Neural cell (in vitro differentiated cells): ENCODE measurements around the gene MIER1. TPM values are rescaled to one million over a fixed set of nuclear protein-coding genes. Genes with fewer than 3 reads are reported as not detected.

Experiments used
- H2AFZ ChIP-seq: fragments of 200-600, 300-800 bp; sonication (generic), shearing (Covaris generic); 2 replicates; pipeline ENCODE4 v1.6.0; 2014; ENCODE audit warnings: low read depth, mild to moderate bottlenecking, antibody characterized with exemption, low read length, moderate library complexity
- H3F3A ChIP-seq: fragments of 200-600 bp; shearing (Covaris generic); 2 replicates; pipeline ENCODE4 v1.6.1; 2016; ENCODE audit warnings: mild to moderate bottlenecking, moderate library complexity, mixed read lengths, antibody characterized with exemption, low read length; ENCODE audit not compliant: insufficient read depth, poor library complexity, severe bottlenecking
- H3K27ac ChIP-seq: fragments of 200-600, 300-800 bp; sonication (generic), shearing (Covaris generic); 2 replicates; pipeline ENCODE4 v1.5.1; 2014; ENCODE audit warnings: mild to moderate bottlenecking, low read length, moderate library complexity
- H3K27me3 ChIP-seq: fragments of 300-800, 200-600 bp; sonication (generic), shearing (Covaris generic); 2 replicates; pipeline ENCODE4 v1.6.0; 2014; ENCODE audit warnings: mild to moderate bottlenecking, low read depth, low read length, moderate library complexity; ENCODE audit not compliant: insufficient read depth
- H3K36me3 ChIP-seq: fragments of 300-800, 200-600 bp; sonication (generic), shearing (Covaris generic); 2 replicates; pipeline ENCODE4 v1.5.1; 2014; ENCODE audit warnings: mild to moderate bottlenecking, antibody characterized with exemption, low read length, moderate library complexity; ENCODE audit not compliant: insufficient read depth
- H3K4me2 ChIP-seq: fragments of 300-800, 200-600 bp; sonication (generic), shearing (Covaris generic); 2 replicates; pipeline ENCODE4 v1.6.0; 2014; ENCODE audit warnings: mild to moderate bottlenecking, low read length
- H3K4me3 ChIP-seq: fragments of 300-800, 200-600 bp; sonication (generic), shearing (Covaris generic); 2 replicates; pipeline ENCODE4 v1.5.1; 2014; ENCODE audit warnings: mild to moderate bottlenecking, low read length, moderate library complexity
- H3K79me2 ChIP-seq: fragments of 200-600 bp; shearing (Covaris generic); replicated peaks from 2 replicates; pipeline ENCODE4 v1.6.0; 2014; ENCODE audit warnings: mild to moderate bottlenecking, low read length, moderate library complexity; ENCODE audit not compliant: insufficient read depth
- H3K9ac ChIP-seq: fragments of 300-800, 200-600 bp; sonication (generic), shearing (Covaris generic); 2 replicates; pipeline ENCODE4 v1.6.1; 2016; ENCODE audit warnings: mild to moderate bottlenecking, low read length, mixed read lengths
- H3K9me2 ChIP-seq: fragments of 200-600 bp; shearing (Covaris generic); 2 replicates; pipeline ENCODE4 v1.6.1; 2016; ENCODE audit warnings: mild to moderate bottlenecking, low read length, mixed read lengths; ENCODE audit not compliant: insufficient read depth
- H3K9me3 ChIP-seq: fragments of 200-600, 300-800 bp; sonication (generic), shearing (Covaris generic); 2 replicates; pipeline ENCODE4 v1.6.1; 2016; ENCODE audit warnings: mild to moderate bottlenecking, mixed run types, low read length, moderate library complexity, mixed read lengths
- H4K20me1 ChIP-seq: fragments of 200-600 bp; shearing (Covaris generic); 2 replicates; pipeline ENCODE4 v1.6.1; 2016; ENCODE audit warnings: mild to moderate bottlenecking, mixed run types; ENCODE audit not compliant: insufficient read depth
- EP300 ChIP-seq: fragments of 450-650 bp; conservative IDR thresholded peaks from 2 replicates; pipeline ENCODE4 v1.6.1; 2014; ENCODE audit warnings: antibody characterized with exemption, mild to moderate bottlenecking, moderate library complexity; ENCODE audit not compliant: poor library complexity, severe bottlenecking
- EZH2 ChIP-seq: fragments of 200-600, 300-800 bp; shearing (Covaris generic), sonication (generic); IDR thresholded peaks from 2 replicates; pipeline ENCODE4 v1.6.1; 2014; ENCODE audit warnings: antibody characterized with exemption, low read length, borderline replicate concordance, mild to moderate bottlenecking; ENCODE audit not compliant: insufficient read depth, poor library complexity, severe bottlenecking
- MXI1 ChIP-seq: fragments of 450-650 bp; conservative IDR thresholded peaks from 2 replicates; pipeline ENCODE4 v1.6.1; 2014; ENCODE audit warnings: antibody characterized with exemption, mild to moderate bottlenecking; ENCODE audit not compliant: poor library complexity, severe bottlenecking
- POLR2AphosphoS5 ChIP-seq: IDR thresholded peaks from 2 replicates; pipeline ENCODE4 v1.6.1; 2012
- RAD21 ChIP-seq: fragments of 450-650 bp; conservative IDR thresholded peaks from 2 replicates; pipeline ENCODE4 v1.6.1; 2014; ENCODE audit warnings: antibody characterized with exemption, mild to moderate bottlenecking, moderate library complexity
- SMC3 ChIP-seq: fragments of 450-650 bp; conservative IDR thresholded peaks from 2 replicates; pipeline ENCODE4 v1.6.1; 2014; ENCODE audit warnings: antibody characterized with exemption, mild to moderate bottlenecking, moderate library complexity; ENCODE audit not compliant: poor library complexity
- TAF1 ChIP-seq: IDR thresholded peaks from 2 replicates; pipeline ENCODE4 v1.6.1; 2012; ENCODE audit warnings: low read depth
- polyA plus RNA-seq: library from polyadenylated mRNA; depleted of rRNA; stranded (reverse); fragments of >200 nt; gene quantifications from 2 replicates; pipeline ENCODE4 v1.2.3, GENCODE V29; 2014
- TF ChIP-seq, protein P1 (sequence below): fragments of 450-650 bp; IDR thresholded peaks from 2 replicates; pipeline ENCODE4 v1.5.1; 2014; ENCODE audit warnings: antibody characterized with exemption, mild to moderate bottlenecking, moderate library complexity; ENCODE audit not compliant: poor library complexity, severe bottlenecking
- TF ChIP-seq, protein P2 (sequence below): IDR thresholded peaks from 2 replicates; pipeline ENCODE4 v1.6.1; 2012; ENCODE audit warnings: borderline replicate concordance

Gene MIER1
- polyA plus RNA-seq, 1 donor from 2014 or later, result 16.1 TPM

DNA sequence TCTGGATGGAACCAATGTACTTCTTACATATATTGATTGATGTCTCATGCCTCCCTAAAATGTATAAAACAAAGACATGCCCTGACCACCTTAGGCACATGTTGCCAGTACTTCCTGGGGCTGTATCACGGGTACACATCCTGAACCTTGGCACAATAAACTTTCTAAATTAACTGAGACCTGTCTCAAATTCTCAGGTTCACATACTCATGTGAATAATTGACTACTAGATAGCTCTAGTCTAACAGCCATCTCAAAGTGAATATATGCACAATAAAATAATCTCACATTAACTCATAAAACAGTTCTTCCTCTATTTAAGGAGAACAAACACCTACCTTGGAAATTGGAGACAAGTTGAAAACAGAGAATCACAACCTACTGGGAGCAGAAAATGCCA, 5.7 kb upstream of the MIER1 start:
- Histone ChIP-seq H3K27ac (no peak overlapping the region), H3K9me2 (no peaks in the 10 kb centered on the region), H3K9ac (no peak overlapping the region), H2AFZ (no peak overlapping the region), H3K36me3 (no peaks in the 10 kb centered on the region), H3F3A (no peaks in the 10 kb centered on the region), H3K9me3 (no peaks in the 10 kb centered on the region), H3K4me3 (no peak overlapping the region), H3K27me3 (no peaks in the 10 kb centered on the region), H3K79me2 (peaks cover 16% of the 10 kb centered on the region), H4K20me1 (no peaks in the 10 kb centered on the region), H3K4me2 (no peak overlapping the region)
- TF ChIP-seq MXI1 (no peak), EP300 (no peak), SMC3 (no peak), RAD21 (no peak)

DNA sequence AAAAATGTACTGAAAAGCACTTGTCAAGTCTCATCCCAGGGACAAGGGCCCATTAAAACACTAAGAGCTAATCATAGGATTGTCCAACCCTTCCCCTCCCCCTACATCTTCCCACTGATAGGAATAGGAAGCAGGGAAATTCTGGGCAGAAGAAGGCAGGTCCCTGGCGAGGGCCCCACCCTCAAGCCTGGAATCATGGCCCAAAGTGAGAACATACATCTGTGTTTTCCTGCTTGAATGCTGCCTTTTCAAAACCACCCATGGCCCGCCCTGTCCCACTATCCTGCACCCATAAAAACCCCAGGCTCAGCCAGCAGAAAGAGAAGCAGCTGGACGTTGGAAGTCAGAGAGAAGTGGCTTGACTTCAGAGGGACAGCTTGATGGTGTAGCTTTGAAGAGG, 5.0 kb upstream of the MIER1 start:
- Histone ChIP-seq H3K27me3 (no peaks in the 10 kb centered on the region), H3K9me3 (no peaks in the 10 kb centered on the region), H3K9ac (no peak overlapping the region), H3K4me3 (no peak overlapping the region), H3K79me2 (peaks cover 16% of the 10 kb centered on the region), H3K27ac (no peak overlapping the region), H2AFZ (no peak overlapping the region), H3K4me2 (no peak overlapping the region), H3K9me2 (no peaks in the 10 kb centered on the region), H4K20me1 (no peaks in the 10 kb centered on the region), H3F3A (no peaks in the 10 kb centered on the region), H3K36me3 (no peaks in the 10 kb centered on the region)
- TF ChIP-seq EP300 (no peak), SMC3 (no peak), MXI1 (no peak), TAF1 (no peak), EZH2 (no peak), RAD21 (no peak), POLR2AphosphoS5 (no peak)
- TF ChIP-seq, protein P1, sequence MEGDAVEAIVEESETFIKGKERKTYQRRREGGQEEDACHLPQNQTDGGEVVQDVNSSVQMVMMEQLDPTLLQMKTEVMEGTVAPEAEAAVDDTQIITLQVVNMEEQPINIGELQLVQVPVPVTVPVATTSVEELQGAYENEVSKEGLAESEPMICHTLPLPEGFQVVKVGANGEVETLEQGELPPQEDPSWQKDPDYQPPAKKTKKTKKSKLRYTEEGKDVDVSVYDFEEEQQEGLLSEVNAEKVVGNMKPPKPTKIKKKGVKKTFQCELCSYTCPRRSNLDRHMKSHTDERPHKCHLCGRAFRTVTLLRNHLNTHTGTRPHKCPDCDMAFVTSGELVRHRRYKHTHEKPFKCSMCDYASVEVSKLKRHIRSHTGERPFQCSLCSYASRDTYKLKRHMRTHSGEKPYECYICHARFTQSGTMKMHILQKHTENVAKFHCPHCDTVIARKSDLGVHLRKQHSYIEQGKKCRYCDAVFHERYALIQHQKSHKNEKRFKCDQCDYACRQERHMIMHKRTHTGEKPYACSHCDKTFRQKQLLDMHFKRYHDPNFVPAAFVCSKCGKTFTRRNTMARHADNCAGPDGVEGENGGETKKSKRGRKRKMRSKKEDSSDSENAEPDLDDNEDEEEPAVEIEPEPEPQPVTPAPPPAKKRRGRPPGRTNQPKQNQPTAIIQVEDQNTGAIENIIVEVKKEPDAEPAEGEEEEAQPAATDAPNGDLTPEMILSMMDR, result no peak
- TF ChIP-seq, protein P2, sequence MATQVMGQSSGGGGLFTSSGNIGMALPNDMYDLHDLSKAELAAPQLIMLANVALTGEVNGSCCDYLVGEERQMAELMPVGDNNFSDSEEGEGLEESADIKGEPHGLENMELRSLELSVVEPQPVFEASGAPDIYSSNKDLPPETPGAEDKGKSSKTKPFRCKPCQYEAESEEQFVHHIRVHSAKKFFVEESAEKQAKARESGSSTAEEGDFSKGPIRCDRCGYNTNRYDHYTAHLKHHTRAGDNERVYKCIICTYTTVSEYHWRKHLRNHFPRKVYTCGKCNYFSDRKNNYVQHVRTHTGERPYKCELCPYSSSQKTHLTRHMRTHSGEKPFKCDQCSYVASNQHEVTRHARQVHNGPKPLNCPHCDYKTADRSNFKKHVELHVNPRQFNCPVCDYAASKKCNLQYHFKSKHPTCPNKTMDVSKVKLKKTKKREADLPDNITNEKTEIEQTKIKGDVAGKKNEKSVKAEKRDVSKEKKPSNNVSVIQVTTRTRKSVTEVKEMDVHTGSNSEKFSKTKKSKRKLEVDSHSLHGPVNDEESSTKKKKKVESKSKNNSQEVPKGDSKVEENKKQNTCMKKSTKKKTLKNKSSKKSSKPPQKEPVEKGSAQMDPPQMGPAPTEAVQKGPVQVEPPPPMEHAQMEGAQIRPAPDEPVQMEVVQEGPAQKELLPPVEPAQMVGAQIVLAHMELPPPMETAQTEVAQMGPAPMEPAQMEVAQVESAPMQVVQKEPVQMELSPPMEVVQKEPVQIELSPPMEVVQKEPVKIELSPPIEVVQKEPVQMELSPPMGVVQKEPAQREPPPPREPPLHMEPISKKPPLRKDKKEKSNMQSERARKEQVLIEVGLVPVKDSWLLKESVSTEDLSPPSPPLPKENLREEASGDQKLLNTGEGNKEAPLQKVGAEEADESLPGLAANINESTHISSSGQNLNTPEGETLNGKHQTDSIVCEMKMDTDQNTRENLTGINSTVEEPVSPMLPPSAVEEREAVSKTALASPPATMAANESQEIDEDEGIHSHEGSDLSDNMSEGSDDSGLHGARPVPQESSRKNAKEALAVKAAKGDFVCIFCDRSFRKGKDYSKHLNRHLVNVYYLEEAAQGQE, result no peak

DNA sequence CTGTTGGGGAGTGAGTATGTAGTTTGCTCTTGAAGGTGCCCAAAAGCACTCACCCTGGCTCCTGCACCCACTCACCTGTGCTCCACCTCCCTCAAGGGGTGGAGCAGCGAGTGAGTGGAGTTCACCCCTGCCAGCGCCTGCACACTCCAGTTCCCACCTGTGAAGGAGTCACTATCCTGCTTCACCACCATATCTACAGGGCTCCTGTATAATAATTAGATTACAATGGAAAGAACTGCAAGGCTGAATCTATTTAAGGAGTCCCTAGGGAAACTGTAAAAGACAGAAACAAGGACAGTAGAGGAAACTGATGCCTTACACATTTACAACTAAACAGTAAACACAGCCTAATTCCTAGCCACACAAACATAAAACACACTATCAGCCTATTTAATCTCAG, 4.2 kb upstream of the MIER1 start:
- Histone ChIP-seq H3K4me2 (no peak overlapping the region), H3K9me3 (no peaks in the 10 kb centered on the region), H3K36me3 (no peaks in the 10 kb centered on the region), H4K20me1 (no peaks in the 10 kb centered on the region), H3K79me2 (peaks cover 16% of the 10 kb centered on the region), H3K27ac (no peak overlapping the region), H3K9me2 (no peaks in the 10 kb centered on the region), H3F3A (no peaks in the 10 kb centered on the region), H2AFZ (no peak overlapping the region), H3K9ac (no peak overlapping the region), H3K4me3 (no peak overlapping the region), H3K27me3 (no peaks in the 10 kb centered on the region)
- TF ChIP-seq, protein P1, result no peak
- TF ChIP-seq SMC3 (no peak), EZH2 (no peak), RAD21 (no peak), POLR2AphosphoS5 (no peak), EP300 (no peak), TAF1 (no peak), MXI1 (no peak)
- TF ChIP-seq, protein P2, result no peak
